Stimulated activated CD4-positive, alpha-beta T cell treated with anti-CD3 and anti-CD28 coated beads, Interleukin-2, amount 100 ng/mL, for 4 hours (primary cell): ENCODE measurements around the gene CDK19.
"Not testable (repeated sequence)": the region's sequence is repeated elsewhere in the genome, so short reads cannot be mapped to it uniquely, and the experiment has no call there.

Experiments
- DNase-seq: peaks from one replicate; pipeline ENCODE4 v3.0.0-alpha.2; 2020; ENCODE audit warnings: low read depth

The CDK19 gene

DNA sequence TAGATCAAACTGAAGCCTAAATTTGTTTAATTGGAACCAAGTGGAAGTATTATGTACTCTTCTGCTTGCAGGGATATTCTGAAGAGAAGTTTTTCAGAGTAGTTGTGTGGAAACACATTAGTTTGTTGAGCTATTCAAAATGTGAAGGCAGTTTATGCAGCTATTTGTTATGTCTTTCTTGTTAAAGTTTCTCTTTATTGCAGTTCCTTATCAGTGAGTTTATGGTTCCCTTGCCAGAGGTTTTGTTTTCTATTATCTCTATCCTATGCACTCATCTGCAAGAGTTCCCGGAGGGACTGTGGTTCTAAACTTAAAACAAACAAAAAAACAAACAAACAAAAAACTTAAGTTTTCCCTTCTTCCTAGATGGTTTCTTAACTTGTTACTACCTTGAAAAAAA, 195.2 kb downstream of the CDK19 start:
- no peak for DNase-seq

DNA sequence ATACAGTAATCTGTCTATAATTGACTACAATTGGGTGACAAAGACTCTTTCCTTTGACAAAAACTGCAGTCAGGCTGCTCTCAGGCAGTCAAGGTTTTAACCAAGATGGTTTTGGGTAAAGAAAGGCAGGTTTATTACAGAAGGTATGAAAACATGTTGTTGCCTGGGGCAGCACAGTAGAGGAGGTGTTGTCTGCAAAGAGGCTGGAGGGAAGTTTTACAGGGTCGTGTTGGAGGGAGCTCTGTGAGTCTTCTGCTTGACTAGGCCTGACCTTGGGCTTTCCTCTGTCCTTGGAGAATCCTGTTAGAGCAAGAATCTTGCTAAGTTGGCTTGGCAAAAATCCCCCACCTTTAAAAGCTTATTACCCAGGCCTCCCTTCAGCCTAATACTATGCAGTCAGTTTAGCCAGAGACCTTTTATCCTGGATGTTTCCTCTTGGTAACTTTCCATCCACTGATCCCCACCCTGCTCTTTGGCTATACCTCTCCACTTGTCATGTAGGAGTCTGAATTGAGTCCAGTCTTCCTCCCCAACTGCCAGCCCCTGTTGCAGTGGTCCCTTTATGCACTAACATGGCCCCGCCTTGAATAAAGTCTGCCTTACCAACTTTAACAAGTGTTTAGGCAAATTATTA, 195.9 kb downstream of the CDK19 start:
- DNase-seq: no peak

DNA sequence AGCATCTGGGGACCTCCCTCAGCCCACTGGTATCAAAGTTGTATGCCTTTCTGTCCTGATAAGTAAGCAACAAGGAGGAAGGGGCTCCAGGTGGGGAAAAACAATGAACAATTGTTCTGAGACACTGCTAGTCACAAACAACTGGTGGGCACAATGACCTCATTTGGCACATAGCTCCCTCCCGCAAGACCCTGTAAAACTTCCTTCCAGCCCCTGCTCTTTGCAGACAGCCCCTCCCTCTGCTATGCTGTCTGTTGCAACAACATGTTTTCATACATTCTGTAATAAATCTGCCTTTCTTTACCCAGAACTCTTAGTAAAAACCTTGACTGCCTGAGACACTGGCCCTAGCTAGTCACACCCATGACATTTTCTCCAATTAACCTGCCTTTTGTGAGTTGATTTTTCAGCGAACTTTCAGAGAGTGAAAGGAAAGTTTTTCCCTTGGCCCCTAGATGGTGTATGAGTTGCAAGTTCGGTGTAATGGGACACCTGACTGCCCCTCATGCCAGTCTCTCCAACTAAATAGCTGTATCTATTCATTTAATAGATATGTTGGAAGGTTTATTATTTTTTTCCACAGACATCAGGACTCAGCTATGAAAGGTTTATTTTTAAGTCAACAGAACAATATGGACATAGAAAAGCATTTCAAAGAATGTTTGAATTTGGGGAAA, 196.5 kb downstream of the CDK19 start:
- no peak for DNase-seq

DNA sequence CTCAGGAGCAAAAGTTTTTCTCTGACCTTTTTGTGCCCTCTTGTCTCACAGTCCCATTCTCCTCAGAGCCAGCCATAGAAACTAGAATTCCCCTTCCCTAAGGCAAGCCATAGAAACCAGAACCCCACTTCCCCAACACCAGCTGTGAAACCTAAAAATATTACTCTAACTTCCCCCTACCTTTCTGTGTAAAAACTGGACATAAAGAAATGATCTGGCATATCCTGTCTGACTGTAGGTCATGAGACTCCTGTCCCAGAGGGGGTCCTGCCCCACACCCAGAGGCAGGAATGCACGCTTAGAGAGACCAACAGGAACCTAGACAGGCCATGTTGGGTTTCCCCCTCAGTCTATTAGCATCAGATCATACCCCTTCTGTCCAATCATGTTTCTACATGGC, 198.2 kb downstream of the CDK19 start:
- DNase-seq: no peak

DNA sequence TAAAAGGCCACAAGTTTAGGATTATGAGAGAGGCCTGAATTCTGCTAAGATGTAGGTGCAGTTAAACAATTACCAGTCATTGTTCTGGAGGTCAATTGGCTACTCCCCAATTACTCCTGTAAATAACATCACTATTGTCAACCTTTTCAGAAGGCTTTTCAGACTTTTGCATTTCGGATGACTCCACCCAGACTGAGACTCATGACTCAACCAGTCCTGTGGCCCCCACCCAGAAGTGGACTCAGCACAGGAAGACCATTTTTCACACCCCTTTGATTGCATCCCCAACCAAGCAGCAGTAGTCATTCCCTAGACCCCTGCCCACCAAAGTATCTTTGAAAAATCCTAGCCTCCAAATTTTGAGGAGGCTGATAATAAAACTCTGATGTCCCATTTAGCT, 199.5 kb downstream of the CDK19 start:
- DNase-seq: no peak

DNA sequence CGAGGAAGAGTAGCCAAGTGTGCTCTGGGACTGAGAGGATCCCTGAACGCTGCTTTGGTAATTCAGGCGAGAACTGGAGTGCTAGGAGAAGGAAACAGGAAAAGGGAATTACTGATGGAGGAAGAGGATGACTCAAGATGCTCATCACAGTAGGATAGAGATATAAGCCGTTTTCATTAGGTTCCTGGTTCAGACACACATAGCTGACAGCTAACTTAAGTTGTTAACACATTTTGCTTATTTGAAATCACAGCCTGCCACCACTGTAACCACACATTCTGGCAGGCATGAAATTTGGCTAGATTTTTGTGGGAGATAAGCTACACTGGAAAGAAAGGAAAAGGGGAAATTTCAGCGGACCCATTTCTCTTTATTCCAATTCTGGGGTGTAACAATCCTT, 200.7 kb downstream of the CDK19 start:
- DNase-seq: no peak

DNA sequence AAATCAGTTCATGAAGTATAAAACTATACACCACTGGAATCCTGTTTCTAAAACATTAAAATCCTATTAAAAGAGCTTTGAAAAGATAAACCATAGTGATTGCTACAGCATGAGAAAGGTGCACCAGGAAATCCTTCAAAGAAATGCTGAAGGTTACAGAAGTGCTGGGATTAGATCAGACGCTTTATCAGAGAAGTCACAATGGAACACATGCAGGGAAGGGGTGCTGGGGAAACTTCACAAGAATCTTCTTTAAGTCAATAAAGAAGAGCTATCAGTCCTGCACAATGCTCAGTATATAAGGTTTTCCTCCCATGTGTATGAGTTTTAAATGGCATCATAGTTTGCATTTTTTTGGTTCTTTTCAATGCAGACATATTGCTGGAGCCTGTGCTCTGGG, 201.2 kb downstream of the CDK19 start:
- DNase-seq: no peak

DNA sequence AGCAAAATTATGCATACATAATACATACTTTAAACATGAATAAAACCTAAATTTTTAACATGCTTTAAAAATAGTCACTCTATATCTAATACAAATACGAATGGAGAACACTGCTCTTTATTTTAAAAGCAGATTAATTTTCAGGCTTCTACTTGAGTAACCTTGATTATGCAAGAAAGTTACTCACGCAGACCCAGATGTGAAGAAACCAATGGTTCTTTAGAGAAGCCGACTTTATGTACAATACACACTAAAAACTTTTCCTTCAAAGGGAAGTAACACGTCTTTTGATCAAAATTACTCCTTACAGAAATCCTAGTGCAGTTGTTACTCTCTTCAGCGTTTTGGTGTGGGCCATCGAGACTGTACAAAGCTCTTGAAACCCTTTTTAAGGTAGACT, 201.9 kb downstream of the CDK19 start:
- DNase-seq: no peak

DNA sequence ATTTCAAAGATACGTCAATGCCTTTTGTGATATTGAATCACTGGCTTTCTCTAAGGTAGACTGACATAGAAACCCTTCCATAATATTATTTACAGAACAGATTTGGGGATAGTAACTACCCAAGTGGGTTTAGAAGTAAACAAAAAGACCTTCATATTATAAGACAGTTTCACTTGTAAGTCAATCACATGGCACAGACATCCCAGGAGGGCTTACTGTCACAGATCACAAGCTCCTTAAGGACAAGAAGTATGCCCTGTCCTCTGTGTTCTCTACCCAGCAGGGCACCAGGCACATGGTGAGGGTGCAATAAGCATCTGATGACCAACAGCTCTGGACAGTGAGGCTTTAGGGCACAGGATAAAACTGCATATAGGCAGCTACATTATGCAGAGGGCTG, 203.0 kb downstream of the CDK19 start:
- no peak for DNase-seq

DNA sequence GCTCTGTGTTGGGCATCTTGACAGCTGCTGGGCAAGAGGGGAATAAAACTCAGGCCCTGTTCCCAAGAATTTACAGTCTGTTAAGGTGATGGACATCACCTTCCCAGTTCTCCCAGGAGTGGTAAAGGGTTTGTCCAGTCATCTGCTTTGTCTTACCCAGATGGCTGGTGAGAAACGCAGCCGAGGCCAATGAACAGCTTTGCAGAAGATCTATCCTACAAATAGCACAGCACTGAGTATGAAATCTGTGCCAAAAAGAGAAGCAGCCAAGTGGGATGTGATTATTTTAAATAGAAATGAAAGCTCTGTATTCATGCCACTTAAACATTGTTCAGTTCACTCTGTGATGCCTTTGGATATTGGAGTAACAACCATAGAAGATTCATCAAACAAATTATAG, 206.2 kb downstream of the CDK19 start:
- DNase-seq: no peak

DNA sequence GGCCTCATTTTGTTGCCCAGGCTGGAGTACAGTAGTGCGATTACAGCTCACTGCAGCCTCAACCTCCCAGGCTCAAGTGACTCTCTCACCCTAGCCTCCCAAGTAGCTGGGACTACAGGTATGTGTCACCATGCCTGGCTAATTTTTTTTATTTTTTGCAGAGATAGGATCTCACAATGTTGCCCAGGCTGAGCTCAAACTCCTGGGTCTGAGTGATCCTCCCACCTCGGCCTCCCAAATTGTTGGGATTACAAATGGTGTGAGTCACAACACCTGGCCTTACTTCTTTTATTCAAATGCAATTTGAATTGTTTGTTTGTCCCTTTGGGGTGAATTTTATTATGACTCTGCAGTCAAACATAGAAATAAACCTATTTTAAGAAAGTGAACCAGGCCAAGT, 207.1 kb downstream of the CDK19 start:
- no peak for DNase-seq

DNA sequence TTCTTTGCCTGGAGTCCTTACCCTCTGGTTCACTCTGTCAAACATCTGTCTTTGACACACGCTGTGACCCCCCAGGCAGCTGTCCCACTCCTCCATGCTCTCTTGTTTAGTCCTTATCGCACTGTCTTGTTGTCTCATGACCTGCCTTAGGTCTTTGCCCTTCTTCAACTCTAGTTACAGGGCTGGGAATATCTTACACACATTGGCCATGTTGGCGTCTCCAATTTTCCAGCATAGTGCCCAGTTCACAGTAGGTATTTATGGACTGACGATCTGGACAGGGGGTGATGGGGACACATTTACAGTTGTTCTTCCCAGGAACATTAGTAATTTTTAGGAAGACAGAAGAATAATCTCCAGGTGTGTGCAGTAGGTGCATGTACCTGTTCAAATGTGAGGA, 209.1 kb downstream of the CDK19 start:
- no peak for DNase-seq

DNA sequence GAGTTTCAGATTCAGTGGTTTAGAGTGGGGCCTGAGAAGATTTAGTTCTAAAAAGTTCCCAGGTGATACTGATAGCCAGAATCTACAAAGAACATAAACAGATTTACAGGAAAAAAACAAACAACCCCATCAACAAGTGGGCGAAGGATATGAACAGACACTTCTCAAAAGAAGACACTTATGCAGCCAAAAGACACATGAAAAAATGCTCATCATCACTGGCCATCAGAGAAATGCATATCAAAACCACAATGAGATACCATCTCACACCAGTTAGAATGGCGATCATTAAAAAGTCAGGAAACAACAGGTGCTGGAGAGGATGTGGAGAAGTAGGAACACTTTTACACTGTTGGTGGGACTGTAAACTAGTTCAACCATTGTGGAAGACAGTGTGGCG, 214.6 kb downstream of the CDK19 start:
- not testable (repeated sequence) for DNase-seq

DNA sequence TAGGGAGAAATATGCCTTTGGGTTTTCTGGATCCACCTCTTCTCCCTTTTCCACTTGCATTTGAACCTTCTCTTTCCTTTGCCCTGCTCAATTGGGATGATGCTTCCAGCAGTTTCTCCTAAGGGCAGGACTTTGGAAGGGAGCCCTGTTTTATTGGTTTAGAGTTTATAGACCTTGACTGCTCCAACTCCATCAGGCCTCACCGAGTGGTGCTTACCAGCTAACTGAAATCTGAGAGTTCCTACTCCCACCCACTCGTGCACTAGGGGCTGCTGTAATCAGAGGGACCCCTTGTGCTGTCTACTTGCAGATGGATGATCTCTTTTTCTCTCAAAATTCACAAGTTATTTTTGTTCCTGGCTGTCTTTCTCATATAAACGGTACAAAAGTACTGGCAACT, 217.5 kb downstream of the CDK19 start:
- DNase-seq: no peak

DNA sequence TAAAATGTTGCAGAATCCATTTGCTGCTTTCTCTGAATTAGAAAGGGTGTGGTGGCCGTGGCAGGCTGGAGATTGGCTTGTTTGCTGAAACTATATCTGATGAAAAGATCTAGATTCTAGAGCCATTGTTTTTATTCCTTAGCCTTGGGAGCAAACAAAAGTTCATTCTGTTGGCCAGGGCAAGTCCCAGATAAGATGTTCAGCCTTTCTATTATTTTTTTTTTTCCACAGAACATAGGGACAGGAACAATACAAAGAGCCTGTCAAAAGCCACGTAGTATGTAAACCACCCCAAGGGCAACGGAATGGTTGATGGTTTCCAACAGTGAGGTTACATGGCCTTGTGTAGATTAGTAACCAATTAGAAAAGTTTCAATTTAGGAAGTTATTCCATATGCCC, 218.9 kb downstream of the CDK19 start:
- DNase-seq: no peak

DNA sequence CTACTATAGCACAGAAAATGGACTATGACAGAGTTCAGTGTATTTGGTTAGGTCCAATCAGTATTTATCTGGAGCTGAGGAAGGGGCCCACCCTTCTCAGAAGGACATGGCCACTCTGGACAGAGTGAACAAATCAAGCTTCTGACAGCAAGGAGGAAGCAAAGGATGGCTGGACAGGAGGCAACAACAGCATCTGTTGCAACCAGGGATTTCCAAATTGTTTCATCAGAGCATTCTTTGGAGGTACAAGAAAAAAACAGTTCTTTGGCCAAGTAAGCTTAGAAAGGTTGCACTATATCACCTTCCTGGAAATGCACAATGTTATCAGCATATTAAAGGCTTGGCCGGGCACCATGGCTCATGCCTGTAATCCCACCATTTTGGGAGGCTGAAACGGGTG, 220.2 kb downstream of the CDK19 start:
- no peak for DNase-seq

DNA sequence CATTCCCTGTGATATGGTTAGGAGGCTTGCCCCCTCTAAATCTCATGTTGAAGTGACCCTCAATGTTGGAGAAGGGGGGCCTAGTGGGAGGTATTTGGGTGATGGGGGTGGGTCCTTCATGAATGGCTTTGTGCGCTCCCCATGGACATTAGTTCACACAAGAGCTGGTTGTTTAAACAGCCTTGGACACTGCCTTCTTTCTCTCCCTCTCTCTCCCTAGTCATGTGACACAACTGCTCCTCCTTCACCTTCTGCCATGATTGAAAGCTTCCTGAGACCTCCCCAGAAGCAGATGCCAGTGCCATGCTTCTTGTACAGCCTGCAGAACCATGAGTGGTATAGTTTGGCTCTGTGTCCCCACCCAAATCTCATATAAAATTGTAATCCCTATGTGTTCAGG, 221.6 kb downstream of the CDK19 start:
- no peak for DNase-seq

DNA sequence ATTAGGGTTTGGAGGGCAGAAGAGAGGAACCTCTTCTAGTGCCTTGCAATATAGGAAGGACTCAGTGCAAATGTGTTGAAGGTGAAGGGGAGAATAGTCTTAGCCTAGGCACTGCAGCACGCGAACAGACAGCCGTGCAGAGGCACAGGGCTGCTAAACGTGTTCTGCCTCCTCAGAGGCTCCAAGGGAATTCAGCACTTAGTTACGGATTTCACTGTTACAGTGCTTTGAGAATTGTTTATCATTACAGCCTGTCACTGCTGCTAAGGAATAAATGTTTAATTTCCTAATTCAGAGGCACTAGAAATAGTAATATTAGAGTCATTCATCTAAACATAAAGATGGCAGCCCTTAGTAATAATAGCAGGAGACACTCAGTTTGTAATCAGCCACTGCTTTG, 222.5 kb downstream of the CDK19 start:
- DNase-seq: no peak

DNA sequence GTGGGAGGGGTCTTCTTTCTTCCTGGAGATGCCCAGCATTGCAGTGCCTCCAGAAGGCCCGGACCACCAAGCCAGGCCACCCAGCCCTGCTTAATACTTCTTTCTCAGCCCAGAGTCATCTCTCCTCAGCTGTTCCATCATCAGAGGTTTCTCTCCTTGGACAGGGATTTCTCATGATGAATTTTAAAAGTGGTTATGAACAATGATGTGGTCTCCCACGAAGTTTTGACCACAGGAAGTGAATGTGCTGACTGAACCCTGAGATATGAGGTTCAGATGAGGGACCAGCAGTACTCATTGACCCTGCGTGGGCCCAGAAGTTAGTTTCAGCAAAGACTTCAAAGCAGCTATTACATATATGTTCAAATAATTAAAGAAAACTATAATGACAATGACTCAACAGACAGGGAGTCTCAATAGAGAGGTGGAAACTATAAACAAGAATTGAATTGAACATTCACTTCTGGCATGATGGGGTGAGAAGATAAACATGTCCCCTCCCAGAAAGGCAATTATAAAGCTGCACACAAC, 224.4 kb downstream of the CDK19 start:
- DNase-seq: no peak

DNA sequence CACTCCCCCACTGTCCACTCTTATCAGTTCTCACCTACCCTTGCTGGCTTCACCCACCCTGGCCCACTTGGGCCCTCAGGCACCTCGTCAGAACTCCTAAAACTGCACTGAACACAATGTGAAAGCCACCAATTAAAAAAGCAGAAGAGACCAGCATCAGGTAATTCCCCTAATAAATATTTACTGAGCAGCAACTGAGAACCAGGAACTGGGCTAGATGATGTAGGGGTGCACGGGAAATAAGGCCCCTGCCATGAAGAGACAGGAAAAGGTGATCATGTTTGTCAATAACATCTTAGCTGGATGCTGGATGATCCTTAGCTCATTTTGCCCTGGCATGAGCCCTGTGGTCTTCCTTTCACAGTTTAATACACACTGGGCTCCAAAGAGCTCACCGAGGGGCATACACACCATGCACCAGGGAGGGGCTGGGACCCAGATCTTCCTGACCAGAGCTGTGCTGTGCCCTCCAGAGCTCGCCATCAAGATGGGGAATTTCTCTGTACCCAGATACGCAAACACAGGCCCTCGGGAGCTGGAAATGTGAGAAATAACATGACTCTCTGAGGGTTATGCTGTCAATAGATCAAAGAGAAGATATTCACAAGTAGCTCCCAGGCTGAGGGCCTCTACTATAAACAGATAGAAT, 225.3 kb downstream of the CDK19 start:
- DNase-seq: no peak

DNA sequence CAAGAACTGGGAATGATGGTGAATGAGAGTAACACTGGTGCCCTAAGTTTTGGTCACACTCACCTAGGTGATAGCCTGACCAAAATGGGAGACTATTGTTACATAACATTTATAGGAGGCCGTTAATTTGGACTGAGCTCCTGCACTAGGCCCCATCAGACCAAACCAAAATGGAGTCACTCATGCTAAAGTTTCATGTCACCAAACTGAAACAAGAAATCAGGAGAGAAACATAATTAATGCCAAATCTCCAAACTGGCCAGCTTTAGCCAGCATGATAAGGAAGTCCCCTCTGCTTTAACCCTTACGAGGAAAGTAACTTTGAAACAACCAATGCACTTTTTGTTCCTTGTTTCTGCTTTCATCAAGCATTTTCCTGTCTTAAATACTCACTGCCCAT, 227.9 kb downstream of the CDK19 start:
- DNase-seq: no peak

DNA sequence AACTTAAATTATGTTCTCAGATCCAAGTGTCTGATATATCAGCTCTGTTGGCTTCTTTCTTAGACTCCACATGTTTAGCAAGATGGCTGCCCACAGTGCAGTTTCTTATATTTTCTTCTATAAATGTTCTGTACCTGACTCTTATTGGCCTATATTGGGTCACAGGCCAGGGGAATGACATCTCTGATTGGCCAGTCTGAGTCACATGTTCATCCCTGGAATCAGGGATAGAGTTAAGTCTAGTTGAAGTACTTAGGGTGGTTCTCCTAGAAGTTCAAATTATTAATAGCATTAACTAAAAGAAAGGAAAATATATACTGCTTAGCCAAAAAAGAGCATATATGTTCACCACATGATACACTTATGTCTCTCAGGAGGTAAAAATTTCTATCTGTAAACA, 233.6 kb downstream of the CDK19 start:
- no peak for DNase-seq

DNA sequence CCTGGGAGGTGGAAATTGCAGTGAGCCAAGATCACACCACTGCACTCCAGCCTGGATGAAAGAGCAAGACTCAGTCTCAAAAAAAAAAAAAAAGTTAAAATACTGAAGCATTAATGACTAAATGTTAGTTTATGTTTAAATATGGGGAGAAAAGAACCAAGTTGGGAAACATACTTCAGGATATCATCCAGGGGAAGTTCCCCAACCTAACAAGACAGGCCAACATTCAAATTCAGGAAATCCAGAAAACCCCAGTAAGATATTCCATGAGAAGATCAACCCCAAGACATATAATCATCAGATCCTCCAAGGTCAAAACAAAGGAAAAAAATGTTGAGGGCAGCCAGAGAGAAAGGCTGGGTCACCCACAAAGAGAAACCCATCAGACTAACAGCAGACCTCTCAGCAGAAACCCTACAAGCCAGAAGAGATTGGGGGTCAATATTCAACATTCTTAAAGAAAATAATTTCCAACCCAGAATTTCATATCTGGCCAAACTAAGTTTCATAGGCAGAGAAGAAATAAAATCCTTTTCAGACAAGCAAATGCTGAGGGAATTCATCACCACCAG, 237.6 kb downstream of the CDK19 start:
- not testable (repeated sequence) for DNase-seq
